Measurements from ENCODE around the gene PARK7. TPM values are rescaled to one million over a fixed set of nuclear protein-coding genes. Genes with fewer than 3 reads are reported as not detected.

The PARK7 gene
- total RNA-seq, 4 donors from 2014 or later: 48.2 to 85.8 (median 73.5) TPM

DNA sequence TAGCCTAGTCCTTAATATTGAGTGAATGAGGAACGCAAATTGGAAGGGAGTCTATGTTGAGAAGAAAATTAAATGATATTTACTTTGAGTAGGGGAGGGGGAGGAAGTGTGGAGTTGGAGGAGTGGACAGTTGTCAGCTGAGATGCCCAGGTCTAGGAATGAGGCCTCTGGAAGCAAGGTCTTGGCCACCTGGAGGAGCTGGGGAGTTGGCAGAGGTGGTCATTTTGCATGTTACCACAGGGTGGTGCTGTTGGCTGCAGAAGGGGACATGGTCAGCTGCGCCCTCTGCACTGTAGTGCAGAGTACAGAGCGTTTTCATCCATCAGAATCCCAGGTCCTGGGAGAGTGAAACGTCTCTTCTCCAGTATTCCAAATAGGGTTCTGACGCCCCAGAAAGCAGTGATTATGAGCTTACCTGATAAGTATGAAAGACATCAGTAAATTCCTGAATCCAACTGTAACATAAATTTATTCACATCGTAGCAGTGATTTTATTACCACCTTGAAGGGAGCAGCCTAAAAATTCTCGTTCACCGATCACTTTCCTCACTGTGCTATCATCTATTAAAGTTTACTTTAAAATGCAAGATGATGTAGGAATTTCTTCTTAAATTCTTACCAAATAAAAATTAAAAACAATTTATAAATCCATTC lies 13.8 kb downstream of the PARK7 start:
- Histone ChIP-seq H3K36me3 (peaks cover 0 to 66% (median 5%) of the 10 kb centered on the region in 3 donors), H3K27me3 (no peaks in the 10 kb centered on the region), H3K9me3 (no peaks in the 10 kb centered on the region), H3K27ac (no peak overlapping the region), H3K4me3 (no peak overlapping the region), H3K4me1 (no peaks in the 10 kb centered on the region)
- peak in 2 of 3 donors; percentile 78 to 81 for DNase-seq
- TF ChIP-seq, protein P1, sequence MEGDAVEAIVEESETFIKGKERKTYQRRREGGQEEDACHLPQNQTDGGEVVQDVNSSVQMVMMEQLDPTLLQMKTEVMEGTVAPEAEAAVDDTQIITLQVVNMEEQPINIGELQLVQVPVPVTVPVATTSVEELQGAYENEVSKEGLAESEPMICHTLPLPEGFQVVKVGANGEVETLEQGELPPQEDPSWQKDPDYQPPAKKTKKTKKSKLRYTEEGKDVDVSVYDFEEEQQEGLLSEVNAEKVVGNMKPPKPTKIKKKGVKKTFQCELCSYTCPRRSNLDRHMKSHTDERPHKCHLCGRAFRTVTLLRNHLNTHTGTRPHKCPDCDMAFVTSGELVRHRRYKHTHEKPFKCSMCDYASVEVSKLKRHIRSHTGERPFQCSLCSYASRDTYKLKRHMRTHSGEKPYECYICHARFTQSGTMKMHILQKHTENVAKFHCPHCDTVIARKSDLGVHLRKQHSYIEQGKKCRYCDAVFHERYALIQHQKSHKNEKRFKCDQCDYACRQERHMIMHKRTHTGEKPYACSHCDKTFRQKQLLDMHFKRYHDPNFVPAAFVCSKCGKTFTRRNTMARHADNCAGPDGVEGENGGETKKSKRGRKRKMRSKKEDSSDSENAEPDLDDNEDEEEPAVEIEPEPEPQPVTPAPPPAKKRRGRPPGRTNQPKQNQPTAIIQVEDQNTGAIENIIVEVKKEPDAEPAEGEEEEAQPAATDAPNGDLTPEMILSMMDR (IDR thresholded peaks at IDR 0.05): peak in 5 of 6 experiments; percentile 36 to 97 (median 90)
- TF ChIP-seq POLR2A (IDR thresholded peaks at IDR 0.05): no peak

GRCh38 chr1:7980984-7981383 lies 19.5 kb downstream of the PARK7 start:
- TF ChIP-seq, protein P1 (IDR thresholded peaks at IDR 0.05): no peak
- no peak for TF ChIP-seq POLR2A (IDR thresholded peaks at IDR 0.05)
- Histone ChIP-seq H3K4me1 (peaks cover 0 to 7% (median 0%) of the 10 kb centered on the region in 4 donors), H3K9me3 (no peaks in the 10 kb centered on the region), H3K36me3 (peaks cover 0 to 83% (median 0%) of the 10 kb centered on the region in 3 donors), H3K27ac (no peak overlapping the region), H3K27me3 (no peaks in the 10 kb centered on the region), H3K4me3 (no peak overlapping the region)
- no peak for DNase-seq

GRCh38 chr1:7983086-7983778 lies 21.7 kb downstream of the PARK7 start:
- H3K4me3 ChIP-seq: no peak overlapping the region
- H3K27me3 ChIP-seq: no peaks in the 10 kb centered on the region
- H3K9me3 ChIP-seq: no peaks in the 10 kb centered on the region
- no peak for TF ChIP-seq POLR2A (IDR thresholded peaks at IDR 0.05)
- TF ChIP-seq, protein P1 (IDR thresholded peaks at IDR 0.05): no peak
- no peak for DNase-seq
- H3K27ac ChIP-seq: no peak overlapping the region
- peaks cover 0 to 7% (median 0%) of the 10 kb centered on the region in 4 donors for H3K4me1 ChIP-seq
- H3K36me3 ChIP-seq: peaks cover 0 to 80% (median 0%) of the 10 kb centered on the region in 3 donors

DNA sequence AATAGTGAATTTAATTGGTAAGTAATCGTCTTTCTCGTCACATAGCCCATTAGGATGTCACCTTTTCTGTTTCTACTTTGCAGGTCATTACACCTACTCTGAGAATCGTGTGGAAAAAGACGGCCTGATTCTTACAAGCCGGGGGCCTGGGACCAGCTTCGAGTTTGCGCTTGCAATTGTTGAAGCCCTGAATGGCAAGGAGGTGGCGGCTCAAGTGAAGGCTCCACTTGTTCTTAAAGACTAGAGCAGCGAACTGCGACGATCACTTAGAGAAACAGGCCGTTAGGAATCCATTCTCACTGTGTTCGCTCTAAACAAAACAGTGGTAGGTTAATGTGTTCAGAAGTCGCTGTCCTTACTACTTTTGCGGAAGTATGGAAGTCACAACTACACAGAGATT lies 23.3 kb downstream of the PARK7 start:
- DNase-seq: no peak
- Histone ChIP-seq H3K36me3 (peaks cover 0 to 64% (median 0%) of the 10 kb centered on the region in 3 donors), H3K27me3 (no peaks in the 10 kb centered on the region), H3K27ac (no peak overlapping the region), H3K9me3 (no peaks in the 10 kb centered on the region), H3K4me3 (no peak overlapping the region), H3K4me1 (peaks cover 0 to 7% (median 0%) of the 10 kb centered on the region in 4 donors)
- TF ChIP-seq, protein P1 (IDR thresholded peaks at IDR 0.05): no peak
- no peak for TF ChIP-seq POLR2A (IDR thresholded peaks at IDR 0.05)

DNA sequence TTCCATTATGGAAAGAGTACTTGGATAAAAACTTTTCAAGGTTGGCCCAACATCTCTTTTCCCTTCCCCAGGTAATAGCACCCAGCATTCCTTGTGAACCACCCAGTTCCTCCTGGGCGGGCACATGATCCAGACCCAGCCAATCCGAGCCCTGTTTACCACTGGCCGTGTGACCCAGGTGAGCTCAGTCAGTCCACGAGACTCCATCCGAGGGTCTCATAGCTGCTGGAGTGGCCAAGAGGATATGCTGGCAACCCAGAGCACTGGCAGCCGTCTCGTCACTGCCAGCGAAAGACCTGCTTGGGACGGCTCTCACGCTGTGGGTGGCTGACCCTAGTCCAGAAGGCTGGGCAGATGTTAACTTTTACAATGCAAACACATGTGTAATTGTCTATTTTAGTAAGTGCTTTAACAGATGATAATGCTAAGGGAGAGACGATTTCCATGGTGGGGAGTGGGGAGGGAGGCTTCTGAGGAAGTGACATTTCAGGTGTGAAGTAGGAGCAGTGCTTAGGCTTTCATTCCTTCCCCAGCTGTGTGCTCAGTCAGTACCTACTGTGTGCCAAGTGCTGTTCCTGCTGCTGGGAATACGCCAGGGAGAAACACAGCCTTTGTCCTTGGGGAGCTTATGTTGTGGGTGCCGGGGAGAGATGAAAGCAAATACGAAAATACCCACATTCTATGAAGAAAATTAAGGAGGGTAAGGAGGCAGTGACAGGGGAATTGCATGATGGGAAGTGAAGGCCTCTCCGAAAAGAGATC lies 24.5 kb downstream of the PARK7 start:
- Histone ChIP-seq H3K36me3 (peaks cover 0 to 53% (median 0%) of the 10 kb centered on the region in 3 donors), H3K4me3 (no peak overlapping the region), H3K9me3 (no peaks in the 10 kb centered on the region), H3K27me3 (no peaks in the 10 kb centered on the region), H3K27ac (no peak overlapping the region), H3K4me1 (peaks cover 0 to 7% (median 0%) of the 10 kb centered on the region in 4 donors)
- no peak for TF ChIP-seq POLR2A (IDR thresholded peaks at IDR 0.05)
- TF ChIP-seq, protein P1 (IDR thresholded peaks at IDR 0.05): no peak
- no peak for DNase-seq

All from Peyer's patch (tissue), 4 donors.